ENCODE measurements around the gene ST6GALNAC1.

The ST6GALNAC1 gene, protein sequence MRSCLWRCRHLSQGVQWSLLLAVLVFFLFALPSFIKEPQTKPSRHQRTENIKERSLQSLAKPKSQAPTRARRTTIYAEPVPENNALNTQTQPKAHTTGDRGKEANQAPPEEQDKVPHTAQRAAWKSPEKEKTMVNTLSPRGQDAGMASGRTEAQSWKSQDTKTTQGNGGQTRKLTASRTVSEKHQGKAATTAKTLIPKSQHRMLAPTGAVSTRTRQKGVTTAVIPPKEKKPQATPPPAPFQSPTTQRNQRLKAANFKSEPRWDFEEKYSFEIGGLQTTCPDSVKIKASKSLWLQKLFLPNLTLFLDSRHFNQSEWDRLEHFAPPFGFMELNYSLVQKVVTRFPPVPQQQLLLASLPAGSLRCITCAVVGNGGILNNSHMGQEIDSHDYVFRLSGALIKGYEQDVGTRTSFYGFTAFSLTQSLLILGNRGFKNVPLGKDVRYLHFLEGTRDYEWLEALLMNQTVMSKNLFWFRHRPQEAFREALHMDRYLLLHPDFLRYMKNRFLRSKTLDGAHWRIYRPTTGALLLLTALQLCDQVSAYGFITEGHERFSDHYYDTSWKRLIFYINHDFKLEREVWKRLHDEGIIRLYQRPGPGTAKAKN

DNA sequence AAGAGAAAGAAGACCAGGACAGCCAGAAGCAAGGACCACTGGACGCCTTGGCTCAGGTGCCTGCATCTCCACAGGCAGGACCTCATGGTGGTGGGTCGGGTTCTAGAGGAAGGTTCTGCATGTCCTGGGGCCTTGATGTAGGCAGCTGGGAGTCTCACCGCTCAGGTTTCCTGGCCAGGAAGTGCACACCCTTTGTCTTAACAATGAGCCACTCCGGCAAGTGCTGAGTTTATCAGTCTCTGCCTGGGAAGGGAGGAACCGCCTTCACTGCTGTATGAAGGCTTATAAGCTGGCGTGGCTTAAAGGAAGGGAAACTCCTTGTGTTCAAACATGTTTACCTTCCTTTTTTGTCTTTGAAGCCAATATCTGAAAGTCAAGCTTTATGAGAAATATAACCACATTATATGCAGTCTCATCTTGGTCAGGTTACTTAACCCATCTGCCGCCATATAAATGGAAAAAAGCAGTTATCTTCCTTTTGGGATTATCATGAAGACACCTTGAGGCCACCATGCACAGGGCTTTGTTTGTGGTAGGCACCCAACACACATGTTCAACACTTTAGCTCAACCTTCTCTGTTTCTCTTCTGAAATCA lies at the start of gene ST6GALNAC1:
TSS of gene ST6GALNAC1 (minus strand) at position 205 of the 596 bp plus-strand sequence. CDS start at position 86, 119 bp downstream.
- DNase-seq = no peak

- no peak for DNase-seq
These were observed 48.0 kb upstream of the ST6GALNAC1 start for GRCh38 chr17:76691379-76692191.

- DNase-seq = no peak
These were observed 47.2 kb upstream of the ST6GALNAC1 start for GRCh38 chr17:76690596-76691280.

DNA sequence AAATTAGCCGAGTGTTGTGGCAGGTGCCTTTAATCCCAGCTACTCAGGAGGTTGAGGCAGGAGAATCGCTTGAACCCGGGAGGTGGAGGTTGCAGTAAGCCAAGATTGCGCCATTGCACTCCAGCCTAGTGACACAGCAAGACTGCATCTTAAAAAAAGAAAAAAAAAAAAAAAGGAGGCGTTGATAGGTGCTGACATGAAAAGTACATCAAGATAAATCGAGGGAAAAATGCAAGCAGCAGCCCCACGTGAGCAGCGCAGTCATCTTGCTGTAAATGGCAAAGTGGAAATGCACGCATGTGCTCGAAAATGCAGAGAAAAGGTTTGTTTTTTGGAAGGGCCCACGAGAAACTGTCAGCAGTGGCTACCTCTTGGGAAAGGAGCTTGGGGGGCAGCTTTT lies 46.3 kb upstream of the ST6GALNAC1 start:
- no peak for DNase-seq

DNA sequence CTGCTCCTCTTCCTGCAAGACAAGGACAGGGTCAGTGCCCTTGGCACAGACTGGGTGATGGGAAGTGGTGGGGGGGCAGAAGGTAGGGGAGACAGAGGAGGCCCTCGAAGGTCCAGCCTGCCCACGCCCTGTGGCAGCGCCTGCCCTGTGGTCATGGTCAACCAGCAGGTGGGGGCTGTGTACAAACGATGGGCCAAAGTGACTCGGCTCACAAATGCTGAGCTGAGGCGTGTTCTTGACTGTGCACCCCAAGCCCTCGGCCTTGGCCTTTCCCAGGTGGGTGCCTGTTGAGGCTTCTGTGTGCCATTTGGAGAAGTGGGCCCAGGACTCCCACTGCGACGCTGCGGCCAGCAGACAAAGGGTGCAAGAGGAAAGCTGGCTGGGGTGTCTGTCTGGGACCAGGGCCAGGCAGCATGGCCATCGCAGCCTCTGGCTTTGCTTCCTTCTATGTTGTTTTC lies 44.6 kb upstream of the ST6GALNAC1 start:
- DNase-seq = no peak

DNA sequence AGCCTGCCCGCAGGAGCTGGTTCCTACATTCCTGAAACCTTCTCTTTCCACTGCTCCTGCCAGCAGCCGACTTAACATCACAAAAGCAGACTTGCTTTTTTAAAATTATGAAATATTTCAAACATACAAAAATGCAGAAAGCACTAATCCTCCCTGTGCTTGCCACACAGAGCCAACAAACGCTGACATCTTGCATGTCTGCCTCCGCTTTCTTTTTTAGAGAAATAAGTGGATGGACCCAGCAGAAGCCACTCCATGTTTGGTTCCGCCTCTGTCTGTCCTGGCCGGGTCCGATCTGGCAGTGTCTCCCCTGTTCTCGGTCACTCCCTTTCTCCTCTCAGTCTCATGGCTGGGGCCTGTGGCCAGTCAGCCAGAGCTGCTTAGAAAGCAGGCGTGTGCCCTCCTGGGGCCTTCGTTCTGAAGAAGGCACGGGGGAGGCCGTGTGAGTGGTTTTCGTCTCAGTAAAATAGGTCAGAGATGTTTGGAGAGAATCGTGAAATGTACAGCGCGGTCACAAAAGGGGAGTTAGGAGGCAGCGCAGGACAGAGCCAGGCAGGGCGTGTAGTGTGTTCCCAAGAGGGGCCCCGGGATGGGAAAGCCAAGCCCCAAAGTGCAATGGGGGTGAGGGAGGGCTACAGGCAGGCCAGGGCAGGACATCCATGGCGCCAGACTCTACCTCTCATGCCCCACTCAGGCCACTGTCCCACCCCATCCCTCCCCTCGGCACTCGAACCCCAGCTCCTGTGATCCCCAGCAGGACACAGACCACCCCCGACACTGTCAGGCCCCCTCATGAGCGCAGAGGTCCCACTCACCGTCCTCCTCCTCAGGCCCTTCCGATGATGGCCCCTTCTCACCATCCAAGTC lies 44.0 kb upstream of the ST6GALNAC1 start:
- no peak for DNase-seq

- no peak for DNase-seq
These were observed 43.2 kb upstream of the ST6GALNAC1 start for GRCh38 chr17:76686538-76687297.

DNA sequence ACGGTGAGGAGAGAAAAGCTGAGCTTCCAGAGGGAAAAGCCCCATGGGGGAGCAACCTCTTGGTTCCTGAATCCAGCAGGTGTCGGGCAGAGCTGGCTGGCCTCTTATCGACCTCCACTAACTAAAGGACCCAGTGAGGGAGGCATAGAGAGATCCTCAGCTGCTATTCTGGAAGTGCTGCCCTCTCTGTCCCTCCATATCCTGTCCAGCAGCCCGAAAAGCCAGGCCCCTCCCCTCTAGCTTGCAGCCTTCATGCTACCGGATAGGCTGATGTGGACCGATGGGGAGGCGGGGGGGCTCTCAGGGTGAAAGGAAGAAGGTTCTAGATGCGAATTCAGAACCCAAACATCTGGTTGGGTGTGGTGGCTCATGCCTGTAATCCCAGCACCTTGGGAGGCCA lies 42.3 kb upstream of the ST6GALNAC1 start:
- no peak for DNase-seq

DNA sequence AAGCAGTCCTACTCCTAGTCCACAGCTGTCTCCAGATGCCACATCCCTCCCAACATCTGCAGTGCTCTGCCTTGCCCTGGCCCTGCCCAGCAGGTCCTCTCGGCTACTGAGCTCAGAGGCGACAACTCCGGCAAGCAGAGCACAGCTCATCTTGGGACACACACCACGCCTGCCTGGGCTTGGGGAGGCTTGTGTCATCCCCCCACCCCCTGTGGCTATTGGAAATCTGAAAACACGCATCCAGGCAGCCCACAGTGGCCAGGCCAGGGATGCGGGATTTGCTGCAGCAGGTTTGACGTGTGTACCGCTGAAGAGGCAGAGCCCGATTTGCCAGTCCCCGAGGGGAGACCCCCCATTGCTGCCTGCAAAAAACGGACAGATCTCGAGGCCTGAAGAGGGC lies 41.8 kb upstream of the ST6GALNAC1 start:
- DNase-seq = no peak

DNA sequence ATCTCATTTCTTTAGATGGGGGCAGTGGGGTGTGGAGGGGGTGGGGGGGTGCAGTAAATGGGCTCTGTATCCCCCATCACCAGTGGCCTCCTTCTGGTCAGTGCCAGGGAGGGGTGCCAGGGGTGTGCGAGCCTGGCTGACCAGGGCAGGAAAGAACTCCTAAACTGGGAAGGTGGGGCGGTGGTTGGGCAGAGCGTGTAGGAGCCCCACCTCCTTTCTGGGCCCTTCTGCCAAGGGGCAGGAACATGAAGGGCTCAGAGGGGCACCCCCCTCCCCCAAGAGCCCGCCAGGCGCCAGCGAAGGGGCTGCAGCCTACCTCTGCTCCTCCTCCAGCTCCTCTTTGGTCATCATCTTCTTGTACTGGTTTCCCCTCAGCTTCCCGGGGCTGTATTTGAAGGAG lies 41.2 kb upstream of the ST6GALNAC1 start:
- DNase-seq = no peak

GRCh38 chr17:76683921-76684745 lies 40.6 kb upstream of the ST6GALNAC1 start:
- DNase-seq = no peak

GRCh38 chr17:76683011-76683755 lies 39.6 kb upstream of the ST6GALNAC1 start:
- no peak for DNase-seq

DNA sequence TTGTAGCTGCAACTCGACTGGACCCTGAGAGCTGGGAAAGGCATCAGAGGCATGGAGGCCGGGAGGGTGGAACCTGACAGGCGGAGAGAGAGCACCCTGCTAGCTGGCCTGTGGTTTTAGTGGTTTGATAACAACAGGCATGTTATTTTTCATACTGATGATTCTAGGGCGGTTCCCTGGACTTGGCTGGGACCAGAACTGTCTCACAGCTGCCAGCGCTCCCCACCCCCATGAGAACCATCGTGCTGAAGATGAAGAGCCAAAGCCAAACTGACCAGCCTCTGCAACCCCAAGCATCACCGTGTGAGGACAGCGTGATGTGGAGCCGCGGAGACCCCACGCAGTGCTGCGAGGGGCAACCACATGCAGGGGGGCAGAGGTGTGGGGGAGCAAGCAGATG lies 38.7 kb upstream of the ST6GALNAC1 start:
- no peak for DNase-seq

DNA sequence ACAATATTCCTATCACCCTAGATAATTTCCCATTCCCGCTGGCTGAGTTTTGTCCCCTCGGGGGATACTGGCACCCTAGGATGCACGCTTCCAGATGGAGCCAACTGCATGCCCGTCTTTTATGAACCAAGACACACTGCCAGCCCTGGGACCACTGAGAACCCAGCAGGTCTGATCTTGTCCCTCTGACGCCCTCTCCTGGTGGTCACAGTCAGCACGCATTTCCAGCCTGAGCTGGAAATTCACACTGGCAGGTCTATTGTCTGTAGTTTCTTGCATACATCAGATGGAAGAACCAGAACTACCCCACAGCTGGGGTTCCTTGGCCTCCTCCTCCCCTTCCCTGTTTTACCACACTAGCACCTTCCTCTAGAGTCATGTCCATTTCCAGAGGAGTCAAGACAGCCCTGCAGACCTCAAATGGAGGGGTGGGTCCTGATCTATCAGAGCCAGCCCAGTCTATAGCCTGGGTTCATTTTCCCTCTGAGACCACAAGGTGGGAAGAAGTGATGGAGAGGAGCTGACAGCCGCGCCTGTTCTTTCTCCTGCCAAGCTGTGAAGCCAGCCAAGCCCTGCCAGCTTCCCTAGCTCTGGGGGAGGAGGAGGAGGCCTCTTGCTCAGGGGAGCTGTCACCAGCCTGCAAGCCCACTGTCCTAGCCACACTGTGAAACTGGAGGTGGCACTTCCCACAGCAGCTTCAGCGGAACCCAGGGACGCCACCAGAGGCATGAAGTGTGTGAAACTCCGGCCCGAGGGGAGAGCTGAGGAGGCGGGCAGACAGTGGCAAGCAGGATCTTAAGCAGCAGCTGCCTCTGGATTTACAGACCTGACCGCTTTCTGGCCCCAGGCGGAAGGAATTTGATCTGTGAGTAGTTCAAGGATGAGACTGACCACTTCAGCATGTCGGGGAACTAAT lies 37.9 kb upstream of the ST6GALNAC1 start:
- DNase-seq = peak; percentile 65

- no peak for DNase-seq
These were observed 35.7 kb upstream of the ST6GALNAC1 start for GRCh38 chr17:76679239-76679638.

DNA sequence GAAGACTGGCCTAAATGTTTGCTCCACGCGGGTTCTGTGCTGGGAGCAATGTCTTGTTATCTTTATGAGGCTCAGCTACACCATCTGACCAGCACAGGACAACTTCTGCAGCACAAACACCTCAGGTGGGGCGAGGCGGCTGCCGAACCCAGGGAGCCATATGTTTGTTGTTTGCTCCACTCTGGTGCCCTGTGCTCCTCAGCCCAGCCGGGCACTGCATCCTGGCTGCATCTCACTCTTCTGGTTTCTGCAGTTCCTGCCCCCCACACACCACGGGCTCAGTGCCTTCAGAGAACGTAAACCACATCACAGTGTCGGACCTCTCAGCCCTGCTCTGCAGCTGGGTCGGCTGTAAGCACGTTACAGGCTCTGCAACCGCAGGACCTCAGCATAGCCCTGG lies 34.8 kb upstream of the ST6GALNAC1 start:
- peak; percentile 15 for DNase-seq

GRCh38 chr17:76677406-76677805 lies 33.8 kb upstream of the ST6GALNAC1 start:
- no peak for DNase-seq

- DNase-seq = no peak
These were observed 33.1 kb upstream of the ST6GALNAC1 start for GRCh38 chr17:76676629-76677028.

Data from CD4-positive, alpha-beta T cell treated with Interferon gamma for 1 hour (primary cell).